ENCODE measurements around the gene NOL3.

Gene NOL3

GRCh38 chr16:67173323-67173722 lies 3.0 kb downstream of the NOL3 start:
- no peak for DNase-seq

GRCh38 chr16:67173808-67174705 lies 3.7 kb downstream of the NOL3 start:
- peak; percentile 84 for DNase-seq

- peak; percentile 35 for DNase-seq
Measured at GRCh38 chr16:67174706-67175231, 4.4 kb downstream of the NOL3 start.

- DNase-seq, result no peak
Measured at GRCh38 chr16:67176662-67177061, 6.3 kb downstream of the NOL3 start.

GRCh38 chr16:67177743-67178699 lies 7.7 kb downstream of the NOL3 start:
- no peak for DNase-seq

- no peak for DNase-seq
Measured at GRCh38 chr16:67179421-67180080, 9.2 kb downstream of the NOL3 start.

- no peak for DNase-seq
Measured at GRCh38 chr16:67180166-67180565, 9.8 kb downstream of the NOL3 start.

- no peak for DNase-seq
Measured at GRCh38 chr16:67181346-67181745, 11.0 kb downstream of the NOL3 start.

GRCh38 chr16:67182288-67182687 lies 11.9 kb downstream of the NOL3 start:
- no peak for DNase-seq

- DNase-seq, result no peak
Measured at GRCh38 chr16:67183284-67183626, 12.9 kb downstream of the NOL3 start.

GRCh38 chr16:67183627-67184452 lies 13.5 kb downstream of the NOL3 start, which contains the start of gene MATCAP1:
Gene MATCAP1 (minus strand): TSS chr16:67183963. CDS start chr16:67180610, 3,353 bp downstream.
- peak; percentile 97 for DNase-seq

GRCh38 chr16:67184453-67184994 lies 14.2 kb downstream of the NOL3 start:
- no peak for DNase-seq

- peak; percentile 94 for DNase-seq
Measured at GRCh38 chr16:67184995-67185650, 14.8 kb downstream of the NOL3 start.

- no peak for DNase-seq
Measured at GRCh38 chr16:67185651-67186134, 15.4 kb downstream of the NOL3 start.

GRCh38 chr16:67186550-67186950 lies 16.2 kb downstream of the NOL3 start:
- no peak for DNase-seq

- peak; percentile 68 for DNase-seq
Measured at GRCh38 chr16:67187175-67187890, 17.0 kb downstream of the NOL3 start.

- no peak for DNase-seq
Measured at GRCh38 chr16:67188323-67188722, 18.0 kb downstream of the NOL3 start.

- no peak for DNase-seq
Measured at GRCh38 chr16:67188798-67189197, 18.5 kb downstream of the NOL3 start.

- DNase-seq, result no peak
Measured at GRCh38 chr16:67190041-67190440, 19.7 kb downstream of the NOL3 start, which contains the start of gene EXOC3L1. Gene EXOC3L1 (minus strand): TSS chr16:67190136. CDS start chr16:67189676, 460 bp downstream.

All from femur (tissue), 1 donor.